IPS-15b (cell line): Measurements from ENCODE around the gene IQSEC3.

Source experiments
- H3K27me3 ChIP-seq: one replicate; pipeline ENCODE4 v1.6.1; 2013; ENCODE audit warnings: low read length; ENCODE audit not compliant: control insufficient read depth, insufficient read depth
- H3K36me3 ChIP-seq: one replicate; pipeline ENCODE4 v1.6.1; 2013; ENCODE audit warnings: low read length; ENCODE audit not compliant: control insufficient read depth, insufficient read depth
- H3K4me1 ChIP-seq: one replicate; pipeline ENCODE4 v1.6.1; 2013; ENCODE audit warnings: mild to moderate bottlenecking, low read length; ENCODE audit not compliant: control insufficient read depth, insufficient read depth
- H3K4me3 ChIP-seq: one replicate; pipeline ENCODE4 v1.5.1; 2013; ENCODE audit warnings: low read depth, low read length
- H3K9ac ChIP-seq: one replicate; pipeline ENCODE4 v1.6.1; 2013; ENCODE audit warnings: low read depth, mild to moderate bottlenecking, low read length
- H3K9me3 ChIP-seq: one replicate; pipeline ENCODE4 v1.6.1; 2013; ENCODE audit warnings: mild to moderate bottlenecking, low read length; ENCODE audit not compliant: control insufficient read depth, insufficient read depth

IQSEC3 gene

DNA sequence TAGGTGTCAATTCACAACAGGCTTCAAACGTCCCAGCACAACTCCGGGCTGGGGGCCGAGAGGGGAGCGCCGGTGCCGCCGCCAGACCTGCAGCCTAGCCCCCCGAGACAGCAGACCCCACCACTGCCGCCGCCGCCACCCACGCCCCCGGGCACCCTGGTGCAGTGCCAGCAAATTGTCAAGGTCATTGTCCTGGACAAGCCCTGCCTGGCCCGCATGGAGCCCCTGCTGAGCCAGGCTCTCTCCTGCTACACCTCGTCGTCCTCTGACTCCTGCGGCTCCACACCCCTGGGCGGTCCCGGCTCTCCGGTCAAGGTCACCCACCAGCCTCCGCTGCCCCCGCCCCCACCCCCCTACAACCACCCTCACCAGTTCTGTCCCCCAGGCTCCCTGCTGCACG, 108.0 kb downstream of the IQSEC3 start:
- Histone ChIP-seq H3K36me3 (no peaks in the 10 kb centered on the region), H3K4me1 (no peaks in the 10 kb centered on the region), H3K27me3 (no peaks in the 10 kb centered on the region), H3K4me3 (no peak overlapping the region), H3K9ac (no peak overlapping the region), H3K9me3 (no peaks in the 10 kb centered on the region)

DNA sequence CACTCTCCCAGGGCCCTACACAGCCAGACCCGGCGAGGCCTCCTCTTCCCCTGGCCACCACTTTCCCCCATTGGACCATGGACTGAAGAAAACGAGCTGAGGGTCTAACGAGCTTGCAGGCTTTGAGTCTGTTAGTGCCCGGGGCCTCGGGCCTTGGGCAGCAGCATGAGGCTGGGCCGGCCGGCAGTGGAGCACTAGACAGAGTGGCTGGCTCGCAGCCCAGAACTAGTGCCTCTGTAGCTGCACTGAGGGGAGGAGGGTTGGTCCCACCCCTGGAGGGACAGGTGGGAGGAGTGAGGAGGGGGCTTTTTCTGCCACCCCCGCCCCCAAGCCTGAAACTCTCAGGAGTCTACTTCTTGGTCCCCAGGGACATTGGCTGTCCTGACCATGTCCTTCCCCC, 108.7 kb downstream of the IQSEC3 start:
- no peaks in the 10 kb centered on the region for H3K4me1 ChIP-seq
- no peaks in the 10 kb centered on the region for H3K27me3 ChIP-seq
- H3K9me3 ChIP-seq = no peaks in the 10 kb centered on the region
- no peak overlapping the region for H3K4me3 ChIP-seq
- no peaks in the 10 kb centered on the region for H3K36me3 ChIP-seq
- H3K9ac ChIP-seq = no peak overlapping the region

GRCh38 chr12:175759-176158, 109.2 kb downstream of the IQSEC3 start:
- H3K4me1 ChIP-seq = no peaks in the 10 kb centered on the region
- H3K9me3 ChIP-seq = no peaks in the 10 kb centered on the region
- no peak overlapping the region for H3K4me3 ChIP-seq
- H3K9ac ChIP-seq = no peak overlapping the region
- no peaks in the 10 kb centered on the region for H3K36me3 ChIP-seq
- H3K27me3 ChIP-seq = no peaks in the 10 kb centered on the region

DNA sequence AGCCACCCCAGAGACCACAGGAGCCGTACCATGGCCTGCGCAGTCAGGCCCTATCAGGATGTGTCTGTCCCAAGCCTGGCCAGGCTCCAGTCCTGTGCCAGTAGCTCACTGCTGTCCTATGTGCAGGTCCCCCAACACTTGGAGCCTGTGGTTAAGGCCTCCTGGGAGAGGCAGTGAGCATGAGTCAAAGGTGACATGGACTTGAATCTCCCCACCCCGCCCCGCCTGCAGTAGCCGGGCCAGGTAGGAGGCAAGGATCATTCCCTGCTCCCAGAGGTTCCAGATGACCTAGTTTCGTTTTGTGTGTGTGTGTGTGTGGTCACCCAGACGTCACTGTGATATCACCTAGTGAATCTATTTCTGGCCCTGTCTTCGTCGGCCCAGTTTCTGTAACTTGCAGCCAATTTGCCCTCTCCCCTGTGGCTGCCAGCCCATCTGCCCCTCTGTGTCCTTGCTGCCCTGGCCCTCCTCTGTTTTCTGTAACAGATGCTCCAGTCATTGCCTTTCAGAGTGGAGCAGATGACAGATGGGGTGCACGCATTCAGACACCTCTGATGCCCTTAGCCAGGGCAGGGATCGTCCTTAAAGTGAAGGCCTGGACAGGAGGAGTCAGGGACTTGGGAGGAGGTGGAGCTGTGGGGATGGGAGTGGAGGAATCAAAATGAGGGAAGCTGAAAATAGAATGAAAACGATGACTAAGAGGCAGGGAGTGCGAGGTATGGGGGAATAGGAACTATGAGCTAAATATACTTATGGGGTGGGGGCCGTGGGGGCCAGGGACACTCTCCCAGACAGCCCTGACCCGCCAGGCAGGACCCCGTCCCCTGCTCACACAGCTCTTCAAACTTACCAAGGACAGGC, 110.0 kb downstream of the IQSEC3 start:
- Histone ChIP-seq H3K36me3 (no peaks in the 10 kb centered on the region), H3K27me3 (no peaks in the 10 kb centered on the region), H3K4me3 (no peak overlapping the region), H3K9me3 (no peaks in the 10 kb centered on the region), H3K4me1 (no peaks in the 10 kb centered on the region), H3K9ac (no peak overlapping the region)

GRCh38 chr12:177336-177979, 110.9 kb downstream of the IQSEC3 start:
- Histone ChIP-seq H3K9ac (no peak overlapping the region), H3K27me3 (no peaks in the 10 kb centered on the region), H3K4me1 (no peaks in the 10 kb centered on the region), H3K36me3 (no peaks in the 10 kb centered on the region), H3K9me3 (no peaks in the 10 kb centered on the region), H3K4me3 (no peak overlapping the region)

- H3K9me3 ChIP-seq = no peaks in the 10 kb centered on the region
Measured at GRCh38 chr12:177980-178828, 111.6 kb downstream of the IQSEC3 start.

DNA sequence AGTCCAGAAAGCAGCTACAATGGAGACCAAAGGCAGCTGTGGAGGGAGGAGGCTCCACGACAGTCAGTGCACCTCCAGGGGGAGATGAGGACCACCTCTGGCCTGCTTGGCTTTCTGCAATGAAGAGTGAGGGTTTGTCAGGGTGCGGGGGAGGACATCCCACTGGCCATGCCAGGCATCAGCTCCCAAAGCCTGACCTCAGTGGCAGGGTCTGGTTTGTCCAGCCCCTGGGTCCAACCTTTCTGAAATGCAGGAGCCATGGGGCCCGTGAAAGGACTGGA, 112.2 kb downstream of the IQSEC3 start:
- Histone ChIP-seq H3K9ac (no peak overlapping the region), H3K4me3 (no peak overlapping the region), H3K9me3 (no peaks in the 10 kb centered on the region), H3K4me1 (no peaks in the 10 kb centered on the region), H3K36me3 (no peaks in the 10 kb centered on the region), H3K27me3 (no peaks in the 10 kb centered on the region)

More at GRCh38 chr12:177980-178828, 111.6 kb downstream of the IQSEC3 start:
- H3K36me3 ChIP-seq = no peaks in the 10 kb centered on the region
- H3K9ac ChIP-seq = no peak overlapping the region
- H3K4me3 ChIP-seq = no peak overlapping the region
- no peaks in the 10 kb centered on the region for H3K27me3 ChIP-seq
- H3K4me1 ChIP-seq = no peaks in the 10 kb centered on the region

GRCh38 chr12:179131-179884, 112.7 kb downstream of the IQSEC3 start:
- Histone ChIP-seq H3K9me3 (no peaks in the 10 kb centered on the region), H3K9ac (no peak overlapping the region), H3K4me1 (no peaks in the 10 kb centered on the region), H3K27me3 (no peaks in the 10 kb centered on the region), H3K36me3 (no peaks in the 10 kb centered on the region), H3K4me3 (no peak overlapping the region)

DNA sequence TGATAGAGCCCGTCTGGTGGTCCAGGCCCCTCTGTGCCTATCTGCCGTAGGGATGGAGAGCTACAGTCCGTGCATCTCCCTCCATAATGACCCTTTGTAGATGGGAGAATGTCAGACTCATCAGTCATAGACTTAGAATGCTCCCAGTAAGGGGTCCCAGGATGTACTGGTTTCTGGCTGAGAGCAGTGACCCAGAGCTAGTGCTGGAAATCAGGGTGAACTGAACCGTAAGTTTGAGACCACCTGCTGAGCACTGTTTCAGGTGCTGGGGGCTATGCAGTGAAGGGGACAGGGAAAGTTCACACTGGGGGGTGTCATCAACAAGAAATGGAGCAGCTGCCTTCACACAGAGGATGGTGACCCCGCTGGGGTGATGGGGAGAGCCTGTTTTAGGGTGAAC, 113.3 kb downstream of the IQSEC3 start:
- H3K4me1 ChIP-seq = no peaks in the 10 kb centered on the region
- no peaks in the 10 kb centered on the region for H3K27me3 ChIP-seq
- no peak overlapping the region for H3K4me3 ChIP-seq
- no peaks in the 10 kb centered on the region for H3K9me3 ChIP-seq
- H3K9ac ChIP-seq = no peak overlapping the region
- H3K36me3 ChIP-seq = no peaks in the 10 kb centered on the region

DNA sequence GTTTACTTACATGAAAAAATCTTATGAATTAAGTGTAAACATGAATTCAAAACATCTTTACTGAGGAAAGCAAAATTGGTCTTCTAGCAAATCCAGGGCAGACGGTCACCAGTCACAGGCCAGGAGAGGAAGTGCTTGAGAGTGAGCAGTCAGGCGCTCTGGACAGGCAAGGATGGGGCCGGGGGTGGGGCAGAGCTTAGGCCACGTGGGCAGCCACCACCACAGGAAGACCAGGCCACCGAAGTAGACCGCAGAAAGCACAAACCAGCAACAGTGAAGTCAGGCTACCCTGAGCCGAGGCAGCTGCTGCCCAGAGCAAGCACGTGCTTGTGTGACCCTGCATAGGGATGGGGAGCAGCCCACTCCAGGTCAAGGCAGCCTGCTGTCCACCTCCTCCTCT, 113.9 kb downstream of the IQSEC3 start:
- Histone ChIP-seq H3K27me3 (no peaks in the 10 kb centered on the region), H3K9me3 (no peaks in the 10 kb centered on the region), H3K9ac (no peak overlapping the region), H3K4me1 (no peaks in the 10 kb centered on the region), H3K4me3 (no peak overlapping the region), H3K36me3 (no peaks in the 10 kb centered on the region)

- no peak overlapping the region for H3K9ac ChIP-seq
- no peaks in the 10 kb centered on the region for H3K9me3 ChIP-seq
- H3K27me3 ChIP-seq = peaks cover 3% of the 10 kb centered on the region
- no peak overlapping the region for H3K4me3 ChIP-seq
- H3K36me3 ChIP-seq = no peaks in the 10 kb centered on the region
- H3K4me1 ChIP-seq = no peaks in the 10 kb centered on the region
Measured at GRCh38 chr12:181921-182320, 115.4 kb downstream of the IQSEC3 start.
